ENCODE data around the gene AUTS2.

DNA sequence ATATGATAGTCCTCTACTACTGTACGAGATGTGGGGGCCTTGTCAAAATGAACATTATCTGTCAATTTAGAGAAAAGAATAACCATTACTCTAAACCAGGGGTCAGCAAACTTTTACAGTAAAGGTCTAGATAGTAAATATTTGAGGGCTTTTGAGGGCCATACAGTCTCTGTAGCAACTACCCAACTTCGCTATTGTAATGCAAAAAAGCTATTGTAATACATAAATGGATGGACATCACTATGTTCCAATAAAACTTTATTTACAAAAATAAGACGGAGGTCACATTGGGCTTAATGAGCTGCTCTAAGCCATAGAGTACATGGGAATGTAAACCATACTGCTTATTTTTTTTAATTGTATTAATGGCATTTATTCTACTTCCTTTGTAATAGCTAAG, 1055.9 kb downstream of the AUTS2 start:
- TF ChIP-seq, protein P1, sequence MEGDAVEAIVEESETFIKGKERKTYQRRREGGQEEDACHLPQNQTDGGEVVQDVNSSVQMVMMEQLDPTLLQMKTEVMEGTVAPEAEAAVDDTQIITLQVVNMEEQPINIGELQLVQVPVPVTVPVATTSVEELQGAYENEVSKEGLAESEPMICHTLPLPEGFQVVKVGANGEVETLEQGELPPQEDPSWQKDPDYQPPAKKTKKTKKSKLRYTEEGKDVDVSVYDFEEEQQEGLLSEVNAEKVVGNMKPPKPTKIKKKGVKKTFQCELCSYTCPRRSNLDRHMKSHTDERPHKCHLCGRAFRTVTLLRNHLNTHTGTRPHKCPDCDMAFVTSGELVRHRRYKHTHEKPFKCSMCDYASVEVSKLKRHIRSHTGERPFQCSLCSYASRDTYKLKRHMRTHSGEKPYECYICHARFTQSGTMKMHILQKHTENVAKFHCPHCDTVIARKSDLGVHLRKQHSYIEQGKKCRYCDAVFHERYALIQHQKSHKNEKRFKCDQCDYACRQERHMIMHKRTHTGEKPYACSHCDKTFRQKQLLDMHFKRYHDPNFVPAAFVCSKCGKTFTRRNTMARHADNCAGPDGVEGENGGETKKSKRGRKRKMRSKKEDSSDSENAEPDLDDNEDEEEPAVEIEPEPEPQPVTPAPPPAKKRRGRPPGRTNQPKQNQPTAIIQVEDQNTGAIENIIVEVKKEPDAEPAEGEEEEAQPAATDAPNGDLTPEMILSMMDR (IDR thresholded peaks at IDR 0.05; ENCODE audit: low read length): no peak
- TF ChIP-seq EZH2 (IDR thresholded peaks at IDR 0.05; ENCODE audit: borderline replicate concordance, low read length): no peak

All from OCI-LY1 (cell line).